Suprapubic skin (tissue), 4 donors: ENCODE data around the gene DFFB. TPM values are rescaled to one million over a fixed set of nuclear protein-coding genes. Genes with fewer than 3 reads are reported as not detected.

Experiments
- DNase-seq, 2 donors: peaks; one replicate each; pipeline ENCODE4 v3.0.0-alpha.2; 2019; ENCODE audit warnings: low spot score in 2 of 2
- H3K27ac ChIP-seq: fragments of 200-600 bp; sonication (generic); one replicate; pipeline ENCODE4 v1.5.1; 2019
- H3K27me3 ChIP-seq: fragments of 200-600 bp; sonication (generic); one replicate; pipeline ENCODE4 v1.5.1; 2019
- H3K36me3 ChIP-seq: fragments of 200-600 bp; sonication (generic); one replicate; pipeline ENCODE4 v1.5.1; 2019
- H3K4me1 ChIP-seq: fragments of 200-600 bp; sonication (generic); one replicate; pipeline ENCODE4 v1.5.1; 2019
- H3K4me3 ChIP-seq: fragments of 200-600 bp; sonication (generic); one replicate; pipeline ENCODE4 v1.5.1; 2019; ENCODE audit warnings: mild to moderate bottlenecking
- H3K9me3 ChIP-seq: fragments of 200-600 bp; sonication (generic); one replicate; pipeline ENCODE4 v1.5.1; 2019
- EP300 ChIP-seq: sonication (generic); formaldehyde crosslinking; IDR thresholded peaks from one replicate; pipeline ENCODE4 v1.6.1; 2017; ENCODE audit warnings: antibody characterized with exemption
- POLR2A ChIP-seq, 2 donors: fragments of 450-650 bp; IDR thresholded peaks; one replicate each; pipeline ENCODE4 v1.6.1; 2017; ENCODE audit warnings: antibody characterized with exemption in 2 of 2, mild to moderate bottlenecking in 2 of 2, moderate library complexity in 2 of 2
- POLR2AphosphoS5 ChIP-seq, 3 donors: sonication (generic); formaldehyde crosslinking; IDR thresholded peaks; one replicate each; pipeline ENCODE4 v1.6.1; 2017; ENCODE audit warnings: antibody characterized with exemption in 3 of 3
- WGBS: methylation state at CpG from one replicate; pipeline ENCODE4 v1.1.5; 2018; 5-methylcytosine and 5-hydroxymethylcytosine counted together
- total RNA-seq, 4 donors: library from RNA; depleted of rRNA; stranded (reverse); fragments of >200 nt; gene quantifications; one replicate each; pipeline ENCODE4 v1.1.0, GENCODE V29; 2016
- TF ChIP-seq, protein P1 (sequence below), 2 donors: fragments of 200-600 bp in 1 of 2; fragments of 450-650 bp in 1 of 2; sonication (generic) in 1 of 2; IDR thresholded peaks; one replicate each; pipeline ENCODE4 v1.5.1; 2016 to 2019; ENCODE audit warnings: antibody characterized with exemption in 2 of 2, mild to moderate bottlenecking in 1 of 2, moderate library complexity in 1 of 2

The DFFB gene
- total RNA-seq, 4 donors from 2014 or later, result 2.7 to 6.8 (median 4.2) TPM

DNA sequence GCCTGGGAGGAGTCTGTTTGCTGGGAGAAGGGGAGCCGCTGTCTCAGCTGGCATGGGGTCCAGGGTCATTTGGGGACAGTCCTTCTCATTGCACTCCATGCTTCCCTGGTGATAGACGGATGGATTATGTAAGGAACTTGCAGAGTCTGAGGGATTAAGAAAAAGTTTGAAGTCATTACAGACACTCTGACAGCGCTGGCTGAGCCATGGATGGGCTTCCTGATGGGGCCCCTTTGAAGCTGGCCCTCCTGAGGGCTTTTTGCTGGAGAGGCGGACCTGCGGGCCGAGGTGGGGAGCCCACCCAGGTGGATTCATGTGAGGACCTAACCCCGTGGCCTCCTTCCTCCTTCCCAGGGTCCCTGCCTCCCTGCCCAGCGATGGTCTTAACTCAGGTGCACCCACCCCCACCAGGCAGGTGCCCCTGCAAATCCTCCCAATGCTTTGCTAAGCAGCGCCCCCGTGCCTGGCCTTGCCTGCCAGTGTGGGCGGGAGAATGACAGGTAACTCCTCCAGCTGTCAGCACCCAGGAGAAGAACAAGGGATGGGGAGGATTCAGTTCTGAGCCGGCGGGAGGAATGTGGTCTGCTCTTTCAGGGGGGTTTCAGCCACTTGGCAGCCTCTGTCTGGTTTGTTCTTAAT is 67.0 kb downstream of the DFFB start:
- H3K9me3 ChIP-seq, result no peaks in the 10 kb centered on the region
- 47% methylated on average over 6 of the region's 13 CpGs for WGBS
- no peaks in the 10 kb centered on the region for H3K36me3 ChIP-seq
- H3K27me3 ChIP-seq, result peaks cover 25% of the 10 kb centered on the region
- TF ChIP-seq POLR2AphosphoS5 (IDR thresholded peaks at IDR 0.05) (no peak), POLR2A (IDR thresholded peaks at IDR 0.05) (no peak), EP300 (no peak)
- TF ChIP-seq, protein P1, sequence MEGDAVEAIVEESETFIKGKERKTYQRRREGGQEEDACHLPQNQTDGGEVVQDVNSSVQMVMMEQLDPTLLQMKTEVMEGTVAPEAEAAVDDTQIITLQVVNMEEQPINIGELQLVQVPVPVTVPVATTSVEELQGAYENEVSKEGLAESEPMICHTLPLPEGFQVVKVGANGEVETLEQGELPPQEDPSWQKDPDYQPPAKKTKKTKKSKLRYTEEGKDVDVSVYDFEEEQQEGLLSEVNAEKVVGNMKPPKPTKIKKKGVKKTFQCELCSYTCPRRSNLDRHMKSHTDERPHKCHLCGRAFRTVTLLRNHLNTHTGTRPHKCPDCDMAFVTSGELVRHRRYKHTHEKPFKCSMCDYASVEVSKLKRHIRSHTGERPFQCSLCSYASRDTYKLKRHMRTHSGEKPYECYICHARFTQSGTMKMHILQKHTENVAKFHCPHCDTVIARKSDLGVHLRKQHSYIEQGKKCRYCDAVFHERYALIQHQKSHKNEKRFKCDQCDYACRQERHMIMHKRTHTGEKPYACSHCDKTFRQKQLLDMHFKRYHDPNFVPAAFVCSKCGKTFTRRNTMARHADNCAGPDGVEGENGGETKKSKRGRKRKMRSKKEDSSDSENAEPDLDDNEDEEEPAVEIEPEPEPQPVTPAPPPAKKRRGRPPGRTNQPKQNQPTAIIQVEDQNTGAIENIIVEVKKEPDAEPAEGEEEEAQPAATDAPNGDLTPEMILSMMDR (IDR thresholded peaks at IDR 0.05), result no peak
- no peaks in the 10 kb centered on the region for H3K4me1 ChIP-seq
- DNase-seq, result no peak
- no peak overlapping the region for H3K4me3 ChIP-seq
- no peak overlapping the region for H3K27ac ChIP-seq

DNA sequence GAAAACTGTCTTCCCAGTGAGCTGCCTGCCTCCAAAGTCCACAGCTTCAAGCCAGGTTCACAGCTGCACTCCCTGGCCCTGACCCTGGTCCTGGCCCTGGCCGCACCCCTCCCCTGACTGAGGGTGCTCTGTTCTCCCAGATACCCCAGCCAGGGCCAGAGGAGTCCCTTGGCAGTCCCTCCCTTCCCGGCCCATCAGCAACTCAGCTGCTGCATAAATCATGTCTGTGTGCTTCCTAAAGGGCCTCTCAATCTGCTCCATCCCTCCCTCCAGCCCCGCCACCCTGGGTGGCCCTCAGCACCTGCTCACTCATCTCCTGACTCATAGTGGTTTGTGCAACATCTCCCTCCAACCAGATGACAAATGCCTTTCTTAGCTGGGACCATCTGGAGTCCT is 67.5 kb downstream of the DFFB start:
- H3K36me3 ChIP-seq, result no peaks in the 10 kb centered on the region
- TF ChIP-seq POLR2A (IDR thresholded peaks at IDR 0.05) (no peak), POLR2AphosphoS5 (IDR thresholded peaks at IDR 0.05) (no peak), EP300 (no peak)
- TF ChIP-seq, protein P1 (IDR thresholded peaks at IDR 0.05), result no peak
- no peak overlapping the region for H3K4me3 ChIP-seq
- 40% methylated on average over 2 of the region's 3 CpGs for WGBS
- H3K27me3 ChIP-seq, result peaks cover 20% of the 10 kb centered on the region
- no peaks in the 10 kb centered on the region for H3K4me1 ChIP-seq
- no peak overlapping the region for H3K27ac ChIP-seq
- H3K9me3 ChIP-seq, result no peaks in the 10 kb centered on the region
- DNase-seq, result no peak

DNA sequence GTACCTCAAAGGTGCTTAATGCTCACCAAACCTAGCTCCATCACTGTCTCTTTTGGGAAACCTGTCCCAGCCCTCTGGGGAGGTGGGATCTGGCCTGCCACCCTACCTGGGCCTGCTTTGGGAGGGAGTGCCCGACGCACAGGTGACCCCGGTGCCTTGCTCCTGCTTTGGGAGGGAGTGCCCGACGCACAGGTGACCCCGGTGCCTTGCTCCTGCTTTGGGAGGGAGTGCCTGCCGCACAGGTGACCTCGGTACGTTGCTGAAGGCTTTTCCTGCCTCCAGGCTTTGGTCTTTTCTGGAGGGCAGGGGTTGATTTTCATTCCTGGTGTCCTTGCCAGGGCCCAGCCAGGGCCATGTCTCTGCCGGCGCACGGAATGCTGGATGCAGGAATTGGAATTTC is 68.0 kb downstream of the DFFB start:
- TF ChIP-seq EP300 (no peak), POLR2A (IDR thresholded peaks at IDR 0.05) (no peak), POLR2AphosphoS5 (IDR thresholded peaks at IDR 0.05) (no peak)
- TF ChIP-seq, protein P1 (IDR thresholded peaks at IDR 0.05), result no peak
- no CpG with 5 or more reads among the region's 12 CpGs for WGBS

DNA sequence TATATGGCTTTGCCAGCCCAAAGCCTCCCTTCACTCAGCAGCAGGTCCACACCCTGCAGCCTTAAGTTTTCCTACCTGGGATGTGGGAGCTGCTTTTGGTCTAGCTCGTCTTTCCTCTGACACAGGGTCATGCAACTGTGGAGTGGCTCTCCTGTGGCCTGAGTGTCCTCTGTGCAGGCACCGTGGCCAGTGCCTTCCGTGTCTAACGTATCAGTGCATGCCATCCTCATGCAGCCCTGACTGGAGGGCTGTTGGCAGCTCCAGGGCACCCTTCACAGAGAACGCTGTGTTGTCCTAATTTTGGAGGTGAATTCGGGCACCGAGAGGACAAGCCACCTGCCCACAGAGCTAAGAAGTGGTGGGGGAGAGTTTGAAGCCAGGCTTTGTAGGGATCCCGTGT is 68.5 kb downstream of the DFFB start:
- no peaks in the 10 kb centered on the region for H3K36me3 ChIP-seq
- no peaks in the 10 kb centered on the region for H3K9me3 ChIP-seq
- H3K4me1 ChIP-seq, result no peaks in the 10 kb centered on the region
- TF ChIP-seq, protein P1 (IDR thresholded peaks at IDR 0.05), result no peak
- no peak for TF ChIP-seq POLR2AphosphoS5 (IDR thresholded peaks at IDR 0.05)
- TF ChIP-seq POLR2A (IDR thresholded peaks at IDR 0.05), result no peak
- no peak for TF ChIP-seq EP300
- DNase-seq, result no peak
- no peak overlapping the region for H3K27ac ChIP-seq
- 83% methylated on average over 5 of the region's 8 CpGs for WGBS
- H3K4me3 ChIP-seq, result no peak overlapping the region
- H3K27me3 ChIP-seq, result peaks cover 20% of the 10 kb centered on the region

More for the DNA sequence above, 68.0 kb downstream of the DFFB start:
- H3K27ac ChIP-seq, result no peak overlapping the region
- no peak for DNase-seq
- H3K36me3 ChIP-seq, result no peaks in the 10 kb centered on the region
- H3K9me3 ChIP-seq, result no peaks in the 10 kb centered on the region
- no peak overlapping the region for H3K4me3 ChIP-seq
- H3K4me1 ChIP-seq, result no peaks in the 10 kb centered on the region
- H3K27me3 ChIP-seq, result peaks cover 19% of the 10 kb centered on the region

DNA sequence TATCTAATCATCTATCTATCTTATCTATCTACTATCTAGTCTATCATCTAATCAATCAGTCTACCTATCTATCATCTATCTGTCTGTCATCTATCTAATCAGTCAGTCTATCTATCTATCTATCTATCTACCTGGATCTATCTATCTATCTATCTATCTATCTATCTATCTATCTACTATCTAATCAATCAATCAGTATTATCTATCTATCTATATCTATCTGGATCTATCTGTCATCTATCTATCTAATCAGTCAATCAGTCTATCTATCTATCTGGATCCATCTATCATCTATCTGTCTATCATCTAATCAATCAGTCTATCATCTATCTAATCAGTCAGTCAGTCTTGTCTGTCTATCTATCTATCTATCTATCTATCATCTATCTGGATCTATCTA is 69.7 kb downstream of the DFFB start:
- no peaks in the 10 kb centered on the region for H3K4me1 ChIP-seq
- peaks cover 32% of the 10 kb centered on the region for H3K27me3 ChIP-seq
- H3K9me3 ChIP-seq, result no peaks in the 10 kb centered on the region
- TF ChIP-seq POLR2A (IDR thresholded peaks at IDR 0.05) (no peak), EP300 (no peak), POLR2AphosphoS5 (IDR thresholded peaks at IDR 0.05) (no peak)
- TF ChIP-seq, protein P1 (IDR thresholded peaks at IDR 0.05), result no peak
- DNase-seq, result no peak
- no peak overlapping the region for H3K4me3 ChIP-seq
- no peaks in the 10 kb centered on the region for H3K36me3 ChIP-seq
- no peak overlapping the region for H3K27ac ChIP-seq
